Astrocyte (in vitro differentiated cells and primary cell): ENCODE measurements around the gene RMND5A.

Experiments
- CTCF ChIP-seq: IDR thresholded peaks from 2 replicates; pipeline ENCODE4 v1.5.1; 2011; ENCODE audit warnings: low read depth, mild to moderate bottlenecking, inconsistent platforms, low read length, moderate library complexity; ENCODE audit not compliant: insufficient read depth
- EZH2 ChIP-seq: IDR thresholded peaks from 2 replicates; pipeline ENCODE4 v1.6.1; 2012; ENCODE audit warnings: mild to moderate bottlenecking, low read length, inconsistent platforms; ENCODE audit not compliant: insufficient read depth

GRCh38 chr2:86788165-86788564 lies 68.1 kb downstream of the RMND5A start:
- TF ChIP-seq CTCF (no peak), EZH2 (no peak)
